CD14-positive monocyte (primary cell): Measurements from ENCODE around the gene DET1. TPM values are rescaled to one million over a fixed set of nuclear protein-coding genes. Genes with fewer than 3 reads are reported as not detected.

ENCODE experiments used
- DNase-seq, 3 donors: peaks; one replicate each; pipeline ENCODE4 v3.0.0-alpha.2; 2011 to 2022
- H2AFZ ChIP-seq: 2 replicates; pipeline ENCODE4 v1.6.0; 2012; ENCODE audit warnings: mild to moderate bottlenecking, low read depth, low read length, inconsistent platforms; ENCODE audit not compliant: insufficient read depth, poor library complexity, severe bottlenecking
- H3K27ac ChIP-seq, 2 donors: 1 replicate in 1 of 2; 2 replicates in 1 of 2; pipeline ENCODE4 v1.5.1; 2012 to 2013; ENCODE audit warnings: low read length in 2 of 2, control low read depth in 1 of 2, inconsistent platforms in 1 of 2, low read depth in 1 of 2, mild to moderate bottlenecking in 1 of 2
- H3K27me3 ChIP-seq, 2 donors: one replicate each; pipeline versions ENCODE4 v1.6.0 to v1.6.1; 2011 to 2013; ENCODE audit warnings: low read length in 2 of 2; ENCODE audit not compliant: control insufficient read depth in 2 of 2, insufficient read depth in 2 of 2
- H3K36me3 ChIP-seq, 2 donors: replicated peaks in 1 of 2; 1 replicate in 1 of 2; 2 replicates in 1 of 2; pipeline versions ENCODE4 v1.5.1 to v1.6.1; 2012 to 2013; ENCODE audit warnings: low read length in 2 of 2, control low read depth in 1 of 2, inconsistent platforms in 1 of 2, mild to moderate bottlenecking in 1 of 2; ENCODE audit not compliant: insufficient read depth in 2 of 2, control insufficient read depth in 1 of 2
- H3K4me1 ChIP-seq, 2 donors: 1 replicate in 1 of 2; 2 replicates in 1 of 2; pipeline versions ENCODE4 v1.5.1 to v1.6.1; 2012 to 2013; ENCODE audit warnings: low read length in 2 of 2, control low read depth in 1 of 2, inconsistent platforms in 1 of 2, mild to moderate bottlenecking in 1 of 2, moderate library complexity in 1 of 2; ENCODE audit not compliant: insufficient read depth in 2 of 2, control insufficient read depth in 1 of 2
- H3K4me2 ChIP-seq: replicated peaks from 2 replicates; pipeline ENCODE3; 2012; ENCODE audit warnings: low read length, moderate library complexity, mild to moderate bottlenecking; ENCODE audit not compliant: poor library complexity, severe bottlenecking; ENCODE audit errors: extremely low read depth
- H3K4me3 ChIP-seq, 3 experiments: fragments of 200-600 bp in 1 of 3; sonication (generic) in 1 of 3; replicated peaks in 1 of 3; 1 replicate in 2 of 3; 2 replicates in 1 of 3; pipeline ENCODE4 v1.5.1; 2011 to 2013; ENCODE audit warnings: low read length in 3 of 3, mild to moderate bottlenecking in 3 of 3, control low read depth in 2 of 3, low read depth in 2 of 3, inconsistent platforms in 1 of 3, moderate library complexity in 1 of 3
- H3K79me2 ChIP-seq: 2 replicates; pipeline ENCODE4 v1.6.0; 2012; ENCODE audit warnings: mild to moderate bottlenecking, control low read depth, inconsistent platforms, low read length, moderate library complexity; ENCODE audit not compliant: insufficient read depth
- H3K9ac ChIP-seq: 2 replicates; pipeline ENCODE4 v1.6.0; 2017; ENCODE audit warnings: low read length, mild to moderate bottlenecking; ENCODE audit not compliant: insufficient read depth, poor library complexity, severe bottlenecking
- H3K9me3 ChIP-seq, 2 donors: replicated peaks in 1 of 2; 1 replicate in 1 of 2; 2 replicates in 1 of 2; pipeline versions ENCODE4 v1.5.1 to v1.6.1; 2012 to 2013; ENCODE audit warnings: low read length in 2 of 2, control low read depth in 1 of 2; ENCODE audit not compliant: control insufficient read depth in 1 of 2, insufficient read depth in 1 of 2
- H4K20me1 ChIP-seq: 2 replicates; pipeline ENCODE4 v1.6.0; 2012; ENCODE audit warnings: mild to moderate bottlenecking, low read length, control low read depth, moderate library complexity; ENCODE audit not compliant: insufficient read depth
- H3K27ac Mint-ChIP-seq, 7 donors: one replicate each; pipeline ENCODE4 v1.8.0; 2020; ENCODE audit warnings: mild to moderate bottlenecking in 7 of 7, mixed read lengths in 7 of 7, moderate library complexity in 6 of 7, inconsistent platforms in 2 of 7
- H3K27me3 Mint-ChIP-seq, 3 donors: one replicate each; pipeline ENCODE4 v1.8.0; 2021 to 2022; ENCODE audit warnings: low read depth in 3 of 3, mild to moderate bottlenecking in 3 of 3, mixed read lengths in 3 of 3, moderate library complexity in 3 of 3, inconsistent platforms in 1 of 3
- H3K36me3 Mint-ChIP-seq, 2 donors: one replicate each; pipeline ENCODE4 v1.8.0; 2020; ENCODE audit warnings: mixed read lengths in 2 of 2, inconsistent platforms in 1 of 2, mild to moderate bottlenecking in 1 of 2
- H3K4me1 Mint-ChIP-seq: one replicate; pipeline ENCODE4 v1.8.0; 2020; ENCODE audit warnings: mild to moderate bottlenecking, mixed read lengths
- H3K4me3 Mint-ChIP-seq, 2 donors: one replicate each; pipeline ENCODE4 v1.8.0; 2020; ENCODE audit warnings: mild to moderate bottlenecking in 2 of 2, mixed read lengths in 2 of 2, moderate library complexity in 1 of 2
- H3K9me3 Mint-ChIP-seq, 7 donors: one replicate each; pipeline ENCODE4 v1.8.0; 2020 to 2022; ENCODE audit warnings: mixed read lengths in 7 of 7, mild to moderate bottlenecking in 6 of 7, moderate library complexity in 6 of 7, inconsistent platforms in 2 of 7
- WGBS: methylation state at CpG from one replicate; pipeline ENCODE4 v1.1.5; 2013; ENCODE audit warnings: missing lambda C conversion rate; ENCODE audit not compliant: insufficient coverage; 5-methylcytosine and 5-hydroxymethylcytosine counted together
- intact Hi-C, 2 donors: fragments of 100-400 bp; cut with micrococcal nuclease; formaldehyde crosslinking; loops; one replicate each; pipeline versions ENCODE4 v1.15.0 to v1.15.1; 2023
- polyA plus RNA-seq, 3 donors: library from polyadenylated mRNA; depleted of rRNA in 1 of 3; unstranded in 2 of 3; stranded (reverse) in 1 of 3; fragments of 300-500 nt in 2 of 3; fragments of >200 nt in 1 of 3; fragmentation: Illumina TruSeq in 2 of 3; gene quantifications; 1 replicate in 2 of 3; 2 replicates in 1 of 3; pipeline ENCODE4 v1.2.3, GENCODE V29; 2012 to 2021
- TF ChIP-seq, protein P1 (sequence below): fragments of 200-600 bp; IDR thresholded peaks from one replicate; pipeline ENCODE4 v1.8.0; 2022; ENCODE audit warnings: antibody characterized with exemption, mild to moderate bottlenecking

Gene DET1
- polyA plus RNA-seq, 3 donors, result 0.88 to 3.4 (median 1.8) TPM

DNA sequence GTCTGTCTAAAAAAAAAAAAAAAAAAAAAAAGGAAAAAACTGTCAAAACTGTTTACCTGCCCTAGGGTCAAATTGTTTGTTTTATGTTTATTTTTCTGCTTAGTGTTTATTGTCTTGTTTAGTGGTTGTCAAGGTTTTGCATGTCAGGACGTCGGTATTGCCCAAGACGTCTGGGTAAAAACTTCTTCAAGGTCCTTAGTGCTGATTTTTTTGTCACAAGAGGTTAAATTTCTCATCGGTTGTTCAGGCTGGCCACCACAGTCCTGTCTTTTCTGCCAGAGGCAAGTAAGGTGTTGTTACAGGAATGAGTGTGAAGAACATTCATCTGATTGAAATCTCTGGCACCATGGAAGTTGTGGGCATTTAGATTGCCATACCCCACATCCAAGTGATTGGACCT lies 7.0 kb downstream of the DET1 start:
- Mint-ChIP-seq H3K36me3 (peaks cover 7 to 14% of the 10 kb centered on the region in 2 donors), H3K4me1 (peaks cover 2% of the 10 kb centered on the region), H3K9me3 (peaks cover 3 to 13% (median 7%) of the 10 kb centered on the region in 7 donors), H3K4me3 (no peak overlapping the region), H3K27ac (no peak overlapping the region), H3K27me3 (peaks cover 0 to 4% (median 3%) of the 10 kb centered on the region in 3 donors)
- TF ChIP-seq, protein P1, sequence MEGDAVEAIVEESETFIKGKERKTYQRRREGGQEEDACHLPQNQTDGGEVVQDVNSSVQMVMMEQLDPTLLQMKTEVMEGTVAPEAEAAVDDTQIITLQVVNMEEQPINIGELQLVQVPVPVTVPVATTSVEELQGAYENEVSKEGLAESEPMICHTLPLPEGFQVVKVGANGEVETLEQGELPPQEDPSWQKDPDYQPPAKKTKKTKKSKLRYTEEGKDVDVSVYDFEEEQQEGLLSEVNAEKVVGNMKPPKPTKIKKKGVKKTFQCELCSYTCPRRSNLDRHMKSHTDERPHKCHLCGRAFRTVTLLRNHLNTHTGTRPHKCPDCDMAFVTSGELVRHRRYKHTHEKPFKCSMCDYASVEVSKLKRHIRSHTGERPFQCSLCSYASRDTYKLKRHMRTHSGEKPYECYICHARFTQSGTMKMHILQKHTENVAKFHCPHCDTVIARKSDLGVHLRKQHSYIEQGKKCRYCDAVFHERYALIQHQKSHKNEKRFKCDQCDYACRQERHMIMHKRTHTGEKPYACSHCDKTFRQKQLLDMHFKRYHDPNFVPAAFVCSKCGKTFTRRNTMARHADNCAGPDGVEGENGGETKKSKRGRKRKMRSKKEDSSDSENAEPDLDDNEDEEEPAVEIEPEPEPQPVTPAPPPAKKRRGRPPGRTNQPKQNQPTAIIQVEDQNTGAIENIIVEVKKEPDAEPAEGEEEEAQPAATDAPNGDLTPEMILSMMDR, result no peak
- H3K36me3 ChIP-seq, result no peaks in the 10 kb centered on the region
- intact Hi-C loops, result no loop called here
- no peaks in the 10 kb centered on the region for H3K79me2 ChIP-seq
- WGBS, result 90% methylated on average over 3 of the region's 4 CpGs
- no peak overlapping the region for H3K4me2 ChIP-seq
- H3K9me3 ChIP-seq, result peaks cover 0 to 3% of the 10 kb centered on the region in 2 donors
- H3K27me3 ChIP-seq, result no peaks in the 10 kb centered on the region
- no peak overlapping the region for H3K27ac ChIP-seq
- no peak overlapping the region for H2AFZ ChIP-seq
- no peaks in the 10 kb centered on the region for H3K4me1 ChIP-seq
- H3K9ac ChIP-seq, result no peak overlapping the region
- no peak overlapping the region for H3K4me3 ChIP-seq
- no peak for DNase-seq
- no peaks in the 10 kb centered on the region for H4K20me1 ChIP-seq

DNA sequence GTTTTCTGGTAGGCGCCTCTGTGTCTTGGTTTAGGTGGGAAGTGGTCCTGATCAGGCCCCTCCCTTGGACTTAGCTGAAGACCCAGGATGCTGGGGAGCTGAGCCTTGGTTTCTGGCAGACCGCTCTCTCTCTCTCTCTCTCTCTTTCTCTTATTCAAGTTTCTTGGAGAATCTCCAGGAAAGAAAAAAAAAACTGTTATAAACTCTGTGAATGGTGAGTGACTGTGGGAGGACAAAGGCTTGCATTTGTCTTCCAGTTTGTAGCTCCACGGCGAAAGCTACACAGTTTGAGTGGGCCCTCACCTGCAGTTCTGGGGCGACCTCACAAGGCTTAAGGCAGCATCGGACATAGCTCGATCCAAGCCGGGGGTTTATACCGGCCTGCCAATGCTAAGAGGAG lies 7.5 kb downstream of the DET1 start:
- peaks cover 7 to 14% of the 10 kb centered on the region in 2 donors for H3K36me3 Mint-ChIP-seq
- peaks cover 2% of the 10 kb centered on the region for H3K4me1 Mint-ChIP-seq
- Histone ChIP-seq H3K36me3 (no peaks in the 10 kb centered on the region), H4K20me1 (no peaks in the 10 kb centered on the region), H3K4me3 (no peak overlapping the region), H2AFZ (no peak overlapping the region), H3K4me1 (no peaks in the 10 kb centered on the region), H3K27me3 (no peaks in the 10 kb centered on the region), H3K79me2 (no peaks in the 10 kb centered on the region), H3K9ac (no peak overlapping the region), H3K27ac (no peak overlapping the region), H3K9me3 (peaks cover 0 to 3% of the 10 kb centered on the region in 2 donors), H3K4me2 (no peak overlapping the region)
- no peak for DNase-seq
- TF ChIP-seq, protein P1, result no peak
- H3K4me3 Mint-ChIP-seq, result no peak overlapping the region
- H3K27me3 Mint-ChIP-seq, result peaks cover 0 to 4% (median 3%) of the 10 kb centered on the region in 3 donors
- intact Hi-C loops, result no loop called here
- no peak overlapping the region for H3K27ac Mint-ChIP-seq
- H3K9me3 Mint-ChIP-seq, result peaks cover 3 to 13% (median 10%) of the 10 kb centered on the region in 7 donors
- WGBS, result 86% methylated on average over 6 of the region's 9 CpGs
